WTC11 (cell line): Measurements from ENCODE around the gene MARCHF7. TPM values are rescaled to one million over a fixed set of nuclear protein-coding genes. Genes with fewer than 3 reads are reported as not detected.

Experiments
- ATAC-seq: fragments of 200-7000 bp; cut with Tn5 transposase; 2 replicates; pipeline ENCODE4 v1.10.0; 2021; ENCODE audit warnings: mild to moderate bottlenecking, moderate library complexity
- CTCF ChIA-PET: fragments of 300-600 bp; sonication (Branson Sonifier 250); formaldehyde crosslinking; loops from one replicate; lab custom pipeline; 2021; ENCODE audit warnings: antibody characterized with exemption; lab: Charles Lee
- POLR2A ChIA-PET: fragments of 350-600 bp; sonication (Branson Sonifier 250); formaldehyde crosslinking; loops from one replicate; lab custom pipeline; 2021; ENCODE audit warnings: antibody characterized with exemption; lab: Charles Lee
- DNase-seq: peaks from one replicate; pipeline ENCODE4 v3.0.0; 2021; ENCODE audit warnings: low spot score
- H3K27ac Mint-ChIP-seq: 2 replicates; pipeline ENCODE4 v1.8.0; 2021; ENCODE audit warnings: mixed read lengths
- H3K27me3 Mint-ChIP-seq: 2 replicates; pipeline ENCODE4 v1.8.0; 2021; ENCODE audit warnings: low read depth, mild to moderate bottlenecking, moderate library complexity, mixed read lengths
- H3K36me3 Mint-ChIP-seq: 2 replicates; pipeline ENCODE4 v1.8.0; 2021; ENCODE audit warnings: mixed read lengths
- H3K4me1 Mint-ChIP-seq: 2 replicates; pipeline ENCODE4 v1.8.0; 2022; ENCODE audit warnings: mixed read lengths
- H3K4me3 Mint-ChIP-seq: 2 replicates; pipeline ENCODE4 v1.8.0; 2021; ENCODE audit warnings: mild to moderate bottlenecking, moderate library complexity, mixed read lengths
- H3K9me3 Mint-ChIP-seq: 2 replicates; pipeline ENCODE4 v1.8.0; 2021; ENCODE audit warnings: mixed read lengths
- CREM ChIP-seq: sonication (generic); formaldehyde crosslinking; IDR thresholded peaks from 2 replicates; pipeline ENCODE4 v1.8.1; 2022; ENCODE audit warnings: mild to moderate bottlenecking, missing genetic modification reagents, moderate library complexity
- ELF4 ChIP-seq: sonication (generic); formaldehyde crosslinking; IDR thresholded peaks from 2 replicates; pipeline ENCODE4 v1.8.1; 2022; ENCODE audit warnings: low read depth, mild to moderate bottlenecking, moderate library complexity, missing genetic modification reagents
- EMX1 ChIP-seq: fragments of 250-450 bp; sonication (Bioruptor Pico); IDR thresholded peaks from 2 replicates; pipeline ENCODE4 v1.8.0; 2021; ENCODE audit warnings: mild to moderate bottlenecking
- FOXK1 ChIP-seq: sonication (generic); formaldehyde crosslinking; IDR thresholded peaks from 2 replicates; pipeline ENCODE4 v1.8.0; 2022; ENCODE audit warnings: mild to moderate bottlenecking, moderate library complexity, missing genetic modification reagents
- FOXP1 ChIP-seq: sonication (generic); formaldehyde crosslinking; IDR thresholded peaks from 2 replicates; pipeline ENCODE4 v1.8.0; 2022; ENCODE audit warnings: missing genetic modification reagents, mild to moderate bottlenecking, moderate library complexity, borderline replicate concordance
- HMGA2 ChIP-seq: fragments of 250-450 bp; sonication (Bioruptor Pico); IDR thresholded peaks from 2 replicates; pipeline ENCODE4 v1.4.0; 2021; ENCODE audit warnings: mild to moderate bottlenecking, moderate library complexity
- JUN ChIP-seq: sonication (generic); formaldehyde crosslinking; IDR thresholded peaks from 2 replicates; pipeline ENCODE4 v1.8.0; 2023; ENCODE audit warnings: mild to moderate bottlenecking, missing genetic modification reagents
- NR2C2 ChIP-seq: sonication (generic); formaldehyde crosslinking; IDR thresholded peaks from 2 replicates; pipeline ENCODE4 v1.8.0; 2022; ENCODE audit warnings: mild to moderate bottlenecking, missing genetic modification reagents
- TCF7 ChIP-seq: sonication (generic); formaldehyde crosslinking; IDR thresholded peaks from 2 replicates; pipeline ENCODE4 v1.8.0; 2022; ENCODE audit warnings: mild to moderate bottlenecking, low read depth, missing genetic modification reagents, moderate library complexity
- TP53 ChIP-seq: sonication (generic); formaldehyde crosslinking; IDR thresholded peaks from 2 replicates; pipeline ENCODE4 v1.8.1; 2023; ENCODE audit warnings: mild to moderate bottlenecking, missing genetic modification reagents
- ZNF263 ChIP-seq: sonication (generic); formaldehyde crosslinking; IDR thresholded peaks from 2 replicates; pipeline ENCODE4 v1.8.1; 2022; ENCODE audit warnings: low read depth, mild to moderate bottlenecking, moderate library complexity, missing genetic modification reagents
- ZNF416 ChIP-seq: fragments of 250-450 bp; sonication (Bioruptor Pico); IDR thresholded peaks from 2 replicates; pipeline ENCODE4 v1.9.0; 2021; ENCODE audit warnings: mild to moderate bottlenecking, inconsistent platforms
- total RNA-seq: library from RNA; stranded (reverse); gene quantifications from 3 replicates; pipeline ENCODE4 v1.2.3, GENCODE V29; 2021
- TF ChIP-seq, protein P1 (sequence below): sonication (generic); formaldehyde crosslinking; IDR thresholded peaks from 2 replicates; pipeline ENCODE4 v1.8.0; 2022; ENCODE audit warnings: mild to moderate bottlenecking, missing genetic modification reagents
- TF ChIP-seq, protein P2 (sequence below): sonication (generic); formaldehyde crosslinking; IDR thresholded peaks from 2 replicates; pipeline ENCODE4 v1.8.1; 2023; ENCODE audit warnings: mild to moderate bottlenecking, missing genetic modification reagents
- TF ChIP-seq, protein P3 (sequence below): sonication (generic); formaldehyde crosslinking; IDR thresholded peaks from 2 replicates; pipeline ENCODE4 v1.8.0; 2022; ENCODE audit warnings: mild to moderate bottlenecking, missing genetic modification reagents
- TF ChIP-seq, protein P4 (sequence below): fragments of 200-600 bp; IDR thresholded peaks from 2 replicates; pipeline ENCODE4 v1.8.0; 2022; ENCODE audit warnings: antibody characterized with exemption
- TF ChIP-seq, protein P5 (sequence below): sonication (generic); formaldehyde crosslinking; IDR thresholded peaks from 2 replicates; pipeline ENCODE4 v1.8.1; 2022; ENCODE audit warnings: missing genetic modification reagents, borderline replicate concordance

Gene MARCHF7
- total RNA-seq, 1 experiment from 2014 or later = 84.0 TPM

DNA sequence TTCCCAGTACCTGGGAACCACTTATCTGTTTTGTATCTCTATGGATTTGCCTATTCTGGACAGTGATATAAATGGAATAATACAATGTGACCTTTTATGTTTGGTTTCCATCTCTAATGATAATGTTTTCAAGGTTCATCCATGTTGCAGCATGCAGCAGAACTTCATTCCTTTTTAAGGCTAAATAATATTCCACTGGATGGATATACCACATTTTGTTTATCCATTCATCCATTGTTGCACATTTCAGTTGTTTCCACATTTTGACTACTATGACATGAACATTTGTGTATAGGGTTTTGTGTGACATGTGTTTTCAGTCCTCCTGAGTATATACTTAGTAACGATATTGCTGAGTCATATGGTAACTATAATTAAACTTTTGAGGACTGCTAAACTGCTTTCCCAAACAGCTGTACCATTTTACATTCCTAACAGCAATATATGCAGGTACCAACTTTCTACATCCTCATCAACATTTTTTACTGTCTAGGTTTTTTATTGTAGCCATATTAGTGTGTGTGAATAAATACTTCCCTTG, 17.7 kb upstream of the MARCHF7 start:
- H3K36me3 Mint-ChIP-seq = peaks cover 20% of the 10 kb centered on the region
- TF ChIP-seq ZNF416 = no peak
- TF ChIP-seq FOXP1 (CRISPR knock-in tag) = no peak
- no peak for TF ChIP-seq EMX1 (CRISPR knock-in tag)
- TF ChIP-seq, protein P1, sequence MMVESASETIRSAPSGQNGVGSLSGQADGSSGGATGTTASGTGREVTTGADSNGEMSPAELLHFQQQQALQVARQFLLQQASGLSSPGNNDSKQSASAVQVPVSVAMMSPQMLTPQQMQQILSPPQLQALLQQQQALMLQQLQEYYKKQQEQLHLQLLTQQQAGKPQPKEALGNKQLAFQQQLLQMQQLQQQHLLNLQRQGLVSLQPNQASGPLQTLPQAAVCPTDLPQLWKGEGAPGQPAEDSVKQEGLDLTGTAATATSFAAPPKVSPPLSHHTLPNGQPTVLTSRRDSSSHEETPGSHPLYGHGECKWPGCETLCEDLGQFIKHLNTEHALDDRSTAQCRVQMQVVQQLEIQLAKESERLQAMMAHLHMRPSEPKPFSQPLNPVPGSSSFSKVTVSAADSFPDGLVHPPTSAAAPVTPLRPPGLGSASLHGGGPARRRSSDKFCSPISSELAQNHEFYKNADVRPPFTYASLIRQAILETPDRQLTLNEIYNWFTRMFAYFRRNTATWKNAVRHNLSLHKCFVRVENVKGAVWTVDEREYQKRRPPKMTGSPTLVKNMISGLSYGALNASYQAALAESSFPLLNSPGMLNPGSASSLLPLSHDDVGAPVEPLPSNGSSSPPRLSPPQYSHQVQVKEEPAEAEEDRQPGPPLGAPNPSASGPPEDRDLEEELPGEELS (CRISPR knock-in tag) = no peak
- no peak for TF ChIP-seq FOXK1 (CRISPR knock-in tag)
- no peak for TF ChIP-seq TCF7
- TF ChIP-seq CREM (CRISPR knock-in tag) = no peak
- no peak for TF ChIP-seq HMGA2
- TF ChIP-seq ZNF263 (CRISPR knock-in tag) = no peak
- TF ChIP-seq, protein P2, sequence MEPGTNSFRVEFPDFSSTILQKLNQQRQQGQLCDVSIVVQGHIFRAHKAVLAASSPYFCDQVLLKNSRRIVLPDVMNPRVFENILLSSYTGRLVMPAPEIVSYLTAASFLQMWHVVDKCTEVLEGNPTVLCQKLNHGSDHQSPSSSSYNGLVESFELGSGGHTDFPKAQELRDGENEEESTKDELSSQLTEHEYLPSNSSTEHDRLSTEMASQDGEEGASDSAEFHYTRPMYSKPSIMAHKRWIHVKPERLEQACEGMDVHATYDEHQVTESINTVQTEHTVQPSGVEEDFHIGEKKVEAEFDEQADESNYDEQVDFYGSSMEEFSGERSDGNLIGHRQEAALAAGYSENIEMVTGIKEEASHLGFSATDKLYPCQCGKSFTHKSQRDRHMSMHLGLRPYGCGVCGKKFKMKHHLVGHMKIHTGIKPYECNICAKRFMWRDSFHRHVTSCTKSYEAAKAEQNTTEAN (CRISPR knock-in tag) = no peak
- TF ChIP-seq, protein P3, sequence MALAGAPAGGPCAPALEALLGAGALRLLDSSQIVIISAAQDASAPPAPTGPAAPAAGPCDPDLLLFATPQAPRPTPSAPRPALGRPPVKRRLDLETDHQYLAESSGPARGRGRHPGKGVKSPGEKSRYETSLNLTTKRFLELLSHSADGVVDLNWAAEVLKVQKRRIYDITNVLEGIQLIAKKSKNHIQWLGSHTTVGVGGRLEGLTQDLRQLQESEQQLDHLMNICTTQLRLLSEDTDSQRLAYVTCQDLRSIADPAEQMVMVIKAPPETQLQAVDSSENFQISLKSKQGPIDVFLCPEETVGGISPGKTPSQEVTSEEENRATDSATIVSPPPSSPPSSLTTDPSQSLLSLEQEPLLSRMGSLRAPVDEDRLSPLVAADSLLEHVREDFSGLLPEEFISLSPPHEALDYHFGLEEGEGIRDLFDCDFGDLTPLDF = no peak
- TF ChIP-seq, protein P4, sequence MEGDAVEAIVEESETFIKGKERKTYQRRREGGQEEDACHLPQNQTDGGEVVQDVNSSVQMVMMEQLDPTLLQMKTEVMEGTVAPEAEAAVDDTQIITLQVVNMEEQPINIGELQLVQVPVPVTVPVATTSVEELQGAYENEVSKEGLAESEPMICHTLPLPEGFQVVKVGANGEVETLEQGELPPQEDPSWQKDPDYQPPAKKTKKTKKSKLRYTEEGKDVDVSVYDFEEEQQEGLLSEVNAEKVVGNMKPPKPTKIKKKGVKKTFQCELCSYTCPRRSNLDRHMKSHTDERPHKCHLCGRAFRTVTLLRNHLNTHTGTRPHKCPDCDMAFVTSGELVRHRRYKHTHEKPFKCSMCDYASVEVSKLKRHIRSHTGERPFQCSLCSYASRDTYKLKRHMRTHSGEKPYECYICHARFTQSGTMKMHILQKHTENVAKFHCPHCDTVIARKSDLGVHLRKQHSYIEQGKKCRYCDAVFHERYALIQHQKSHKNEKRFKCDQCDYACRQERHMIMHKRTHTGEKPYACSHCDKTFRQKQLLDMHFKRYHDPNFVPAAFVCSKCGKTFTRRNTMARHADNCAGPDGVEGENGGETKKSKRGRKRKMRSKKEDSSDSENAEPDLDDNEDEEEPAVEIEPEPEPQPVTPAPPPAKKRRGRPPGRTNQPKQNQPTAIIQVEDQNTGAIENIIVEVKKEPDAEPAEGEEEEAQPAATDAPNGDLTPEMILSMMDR = no peak
- TF ChIP-seq, protein P5, sequence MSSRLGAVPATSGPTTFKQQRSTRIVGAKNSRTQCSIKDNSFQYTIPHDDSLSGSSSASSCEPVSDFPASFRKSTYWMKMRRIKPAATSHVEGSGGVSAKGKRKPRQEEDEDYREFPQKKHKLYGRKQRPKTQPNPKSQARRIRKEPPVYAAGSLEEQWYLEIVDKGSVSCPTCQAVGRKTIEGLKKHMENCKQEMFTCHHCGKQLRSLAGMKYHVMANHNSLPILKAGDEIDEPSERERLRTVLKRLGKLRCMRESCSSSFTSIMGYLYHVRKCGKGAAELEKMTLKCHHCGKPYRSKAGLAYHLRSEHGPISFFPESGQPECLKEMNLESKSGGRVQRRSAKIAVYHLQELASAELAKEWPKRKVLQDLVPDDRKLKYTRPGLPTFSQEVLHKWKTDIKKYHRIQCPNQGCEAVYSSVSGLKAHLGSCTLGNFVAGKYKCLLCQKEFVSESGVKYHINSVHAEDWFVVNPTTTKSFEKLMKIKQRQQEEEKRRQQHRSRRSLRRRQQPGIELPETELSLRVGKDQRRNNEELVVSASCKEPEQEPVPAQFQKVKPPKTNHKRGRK = no peak
- no peak for TF ChIP-seq ELF4
- no peak for TF ChIP-seq JUN (CRISPR knock-in tag)
- no peak for TF ChIP-seq TP53 (CRISPR knock-in tag)
- TF ChIP-seq, all 79 proteins: peak for 0
- no peak overlapping the region for H3K4me3 Mint-ChIP-seq
- CTCF ChIA-PET = no interaction called here
- H3K27ac Mint-ChIP-seq = no peak overlapping the region
- ATAC-seq (no peak), DNase-seq (no peak)
- H3K4me1 Mint-ChIP-seq = no peaks in the 10 kb centered on the region
- H3K9me3 Mint-ChIP-seq = peaks cover 40% of the 10 kb centered on the region
- no peaks in the 10 kb centered on the region for H3K27me3 Mint-ChIP-seq
- POLR2A ChIA-PET = no interaction called here

DNA sequence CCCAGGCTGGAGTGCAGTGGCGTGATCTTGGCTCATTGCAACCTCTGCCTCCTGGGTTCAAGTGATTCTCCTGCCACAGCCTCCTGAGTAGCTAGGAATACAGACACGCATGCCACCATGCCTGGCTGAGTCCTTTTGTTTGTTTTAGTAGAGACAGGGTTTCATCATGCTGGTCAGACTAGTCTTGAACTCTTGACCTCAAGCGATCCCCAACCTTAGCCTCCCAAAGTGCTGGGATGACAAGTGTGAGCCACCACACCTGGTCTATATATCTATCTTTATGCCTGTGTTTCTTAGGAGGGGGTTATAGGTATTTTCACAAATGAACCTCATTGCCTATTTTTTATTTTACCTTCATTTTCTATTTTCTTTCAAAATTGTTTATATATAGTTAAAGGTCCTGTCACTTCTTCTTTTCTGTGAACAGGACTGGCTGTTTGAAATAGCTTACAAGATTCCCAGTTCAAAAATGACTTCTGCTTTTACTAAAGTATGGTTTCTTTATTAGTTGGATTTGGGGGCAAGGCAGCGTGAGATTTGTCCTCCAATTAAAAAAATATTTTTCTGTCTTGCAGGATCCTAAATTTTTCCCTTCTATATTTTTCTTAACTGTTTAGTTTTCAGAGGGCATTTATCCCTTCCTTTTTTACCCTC, 16.4 kb upstream of the MARCHF7 start:
- H3K36me3 Mint-ChIP-seq = peaks cover 20% of the 10 kb centered on the region
- POLR2A ChIA-PET = interaction anchor here (0.9 kb wide), 1 partner anchor 16 kb away, joined by 3 read pairs; the partner anchor contains the start of gene MARCHF7
- H3K27me3 Mint-ChIP-seq = no peaks in the 10 kb centered on the region
- H3K9me3 Mint-ChIP-seq = peaks cover 40% of the 10 kb centered on the region
- no peak for ATAC-seq
- no peak overlapping the region for H3K27ac Mint-ChIP-seq
- H3K4me1 Mint-ChIP-seq = no peaks in the 10 kb centered on the region
- no peak overlapping the region for H3K4me3 Mint-ChIP-seq
- CTCF ChIA-PET = no interaction called here
- no peak for TF ChIP-seq NR2C2 (CRISPR knock-in tag)
- DNase-seq = no peak
